SK-N-SH treated with all-trans-retinoic acid at 6 μM for 48 hours (cell line): ENCODE results near the gene UBN2.

Experiments
- ATAC-seq: fragments of 200-7000 bp; cut with Tn5 transposase; 3 replicates; pipeline ENCODE4 v1.9.1; 2020; ENCODE audit warnings: mild to moderate bottlenecking, moderate library complexity
- ARNTL ChIP-seq: fragments of 450-650 bp; formaldehyde crosslinking; IDR thresholded peaks from 2 replicates; pipeline ENCODE4 v1.5.0; 2020; ENCODE audit warnings: low read depth, mild to moderate bottlenecking, moderate library complexity, borderline replicate concordance
- BACH2 ChIP-seq: fragments of 250-450 bp; sonication (Bioruptor Pico); IDR thresholded peaks from 2 replicates; pipeline ENCODE4 v1.9.0; 2021; ENCODE audit warnings: mild to moderate bottlenecking, borderline replicate concordance
- CREB5 ChIP-seq: fragments of 250-450 bp; sonication (Bioruptor Pico); IDR thresholded peaks from 2 replicates; pipeline ENCODE4 v1.5.1; 2020; ENCODE audit warnings: low read depth, mild to moderate bottlenecking, moderate library complexity
- CSDC2 ChIP-seq: fragments of 250-450 bp; sonication (Bioruptor Pico); IDR thresholded peaks from 2 replicates; pipeline ENCODE4 v1.5.0; 2020; ENCODE audit warnings: mild to moderate bottlenecking, moderate library complexity
- CSRNP3 ChIP-seq: fragments of 250-450 bp; sonication (Bioruptor Pico); IDR thresholded peaks from 2 replicates; pipeline ENCODE4 v1.5.1; 2021; ENCODE audit warnings: mild to moderate bottlenecking, moderate library complexity
- ESRRG ChIP-seq: fragments of 250-450 bp; sonication (Bioruptor Pico); IDR thresholded peaks from 2 replicates; pipeline ENCODE4 v1.6.1; 2021; ENCODE audit warnings: mild to moderate bottlenecking
- GLIS3 ChIP-seq: fragments of 250-450 bp; sonication (Bioruptor Pico); IDR thresholded peaks from 2 replicates; pipeline ENCODE4 v1.5.0; 2020; ENCODE audit warnings: mild to moderate bottlenecking, moderate library complexity
- ISL1 ChIP-seq: fragments of 250-450 bp; sonication (Bioruptor Pico); IDR thresholded peaks from 2 replicates; pipeline ENCODE4 v2.1.2; 2022; ENCODE audit warnings: mild to moderate bottlenecking, moderate library complexity
- OSR1 ChIP-seq: fragments of 250-450 bp; sonication (Bioruptor Pico); IDR thresholded peaks from 2 replicates; pipeline ENCODE4 v1.8.0; 2022; ENCODE audit warnings: moderate library complexity, mild to moderate bottlenecking, inconsistent platforms
- POU6F1 ChIP-seq: fragments of 250-450 bp; sonication (Bioruptor Pico); IDR thresholded peaks from 2 replicates; pipeline ENCODE4 v1.8.0; 2021; ENCODE audit warnings: low read depth, mild to moderate bottlenecking, moderate library complexity, borderline replicate concordance
- PPARA ChIP-seq: fragments of 250-450 bp; sonication (Bioruptor Pico); IDR thresholded peaks from 2 replicates; pipeline ENCODE4 v1.5.0; 2020; ENCODE audit warnings: mild to moderate bottlenecking, borderline replicate concordance
- RARB ChIP-seq: fragments of 250-450 bp; sonication (Bioruptor Pico); IDR thresholded peaks from 2 replicates; pipeline ENCODE4 v1.8.0; 2021; ENCODE audit warnings: mild to moderate bottlenecking, moderate library complexity
- TCF4 ChIP-seq: fragments of 250-450 bp; sonication (Bioruptor Pico); IDR thresholded peaks from 2 replicates; pipeline ENCODE4 v1.8.0; 2021; ENCODE audit warnings: mild to moderate bottlenecking, moderate library complexity, borderline replicate concordance
- TOX ChIP-seq: fragments of 250-450 bp; sonication (Bioruptor Pico); IDR thresholded peaks from 2 replicates; pipeline ENCODE4 v1.8.0; 2021; ENCODE audit warnings: mild to moderate bottlenecking, moderate library complexity, borderline replicate concordance
- TSHZ2 ChIP-seq: fragments of 250-450 bp; sonication (Bioruptor Pico); IDR thresholded peaks from 2 replicates; pipeline ENCODE4 v1.5.0; 2020; ENCODE audit warnings: mild to moderate bottlenecking, moderate library complexity
- ZC3H10 ChIP-seq: fragments of 250-450 bp; sonication (Bioruptor Pico); IDR thresholded peaks from 2 replicates; pipeline ENCODE4 v1.5.1; 2021; ENCODE audit warnings: mild to moderate bottlenecking, moderate library complexity
- ZFP3 ChIP-seq: fragments of 250-450 bp; sonication (Bioruptor Pico); IDR thresholded peaks from 2 replicates; pipeline ENCODE4 v1.5.0; 2020; ENCODE audit warnings: mild to moderate bottlenecking, moderate library complexity
- ZFP30 ChIP-seq: fragments of 450-650 bp; formaldehyde crosslinking; IDR thresholded peaks from 2 replicates; pipeline ENCODE4 v1.5.0; 2022; ENCODE audit warnings: mild to moderate bottlenecking, moderate library complexity
- ZNF565 ChIP-seq: fragments of 450-650 bp; formaldehyde crosslinking; conservative IDR thresholded peaks from 2 replicates; pipeline ENCODE4 v1.5.0; 2020; ENCODE audit warnings: low read depth, mild to moderate bottlenecking, moderate library complexity
- ZNF70 ChIP-seq: fragments of 450-650 bp; formaldehyde crosslinking; IDR thresholded peaks from 2 replicates; pipeline ENCODE4 v1.5.0; 2020; ENCODE audit warnings: mild to moderate bottlenecking, moderate library complexity
- ZNF8 ChIP-seq: fragments of 450-650 bp; formaldehyde crosslinking; IDR thresholded peaks from 2 replicates; pipeline ENCODE4 v1.5.0; 2020; ENCODE audit warnings: mild to moderate bottlenecking, moderate library complexity

Gene UBN2

GRCh38 chr7:139345042-139345441 is 114.0 kb downstream of the UBN2 start:
- no peak for TF ChIP-seq TCF4 (CRISPR knock-in tag)
- no peak for TF ChIP-seq POU6F1 (CRISPR knock-in tag)
- no peak for TF ChIP-seq ZFP30 (CRISPR knock-in tag)
- TF ChIP-seq ZC3H10 = no peak
- no peak for TF ChIP-seq TOX (CRISPR knock-in tag)
- no peak for TF ChIP-seq ZNF8 (CRISPR knock-in tag)
- no peak for TF ChIP-seq CSRNP3 (CRISPR knock-in tag)
- no peak for TF ChIP-seq BACH2 (CRISPR knock-in tag)
- no peak for TF ChIP-seq PPARA
- TF ChIP-seq CREB5 (CRISPR knock-in tag) = no peak
- TF ChIP-seq RARB (CRISPR knock-in tag) = no peak
- TF ChIP-seq ARNTL (CRISPR knock-in tag) = no peak
- no peak for TF ChIP-seq ZNF565 (CRISPR knock-in tag)
- no peak for TF ChIP-seq ISL1 (CRISPR knock-in tag)
- no peak for TF ChIP-seq ZFP3 (CRISPR knock-in tag)
- TF ChIP-seq OSR1 (CRISPR knock-in tag) = no peak
- no peak for TF ChIP-seq GLIS3 (CRISPR knock-in tag)
- no peak for TF ChIP-seq TSHZ2
- no peak for TF ChIP-seq ZNF70 (CRISPR knock-in tag)
- TF ChIP-seq ESRRG = no peak
- no peak for ATAC-seq

DNA sequence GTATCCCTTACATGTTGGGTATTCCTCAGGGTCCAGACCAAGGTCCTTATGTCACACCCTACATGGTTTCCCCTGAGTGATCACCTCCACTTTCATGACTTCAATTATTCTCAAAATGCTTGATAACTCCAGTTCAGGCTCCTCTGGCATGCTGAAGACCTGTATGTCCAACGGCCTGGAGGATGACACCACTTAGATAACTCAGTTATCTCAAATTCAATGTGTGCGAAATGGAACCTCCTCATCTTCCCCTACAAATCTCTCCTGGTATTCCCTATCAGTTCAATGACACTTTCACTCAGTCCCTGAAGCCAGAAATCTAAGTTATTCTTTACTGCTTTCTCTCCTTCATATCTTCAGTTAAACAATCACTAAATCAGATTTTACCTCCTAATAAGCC is 120.0 kb downstream of the UBN2 start:
- no peak for TF ChIP-seq ESRRG
- no peak for TF ChIP-seq ZNF70 (CRISPR knock-in tag)
- no peak for TF ChIP-seq POU6F1 (CRISPR knock-in tag)
- no peak for TF ChIP-seq TCF4 (CRISPR knock-in tag)
- ATAC-seq = no peak

GRCh38 chr7:139354729-139355128 is 123.7 kb downstream of the UBN2 start:
- no peak for ATAC-seq
- TF ChIP-seq ARNTL (CRISPR knock-in tag) (no peak), ZFP3 (CRISPR knock-in tag) (no peak), ZNF8 (CRISPR knock-in tag) (no peak), CSDC2 (no peak), BACH2 (CRISPR knock-in tag) (no peak), PPARA (no peak)

DNA sequence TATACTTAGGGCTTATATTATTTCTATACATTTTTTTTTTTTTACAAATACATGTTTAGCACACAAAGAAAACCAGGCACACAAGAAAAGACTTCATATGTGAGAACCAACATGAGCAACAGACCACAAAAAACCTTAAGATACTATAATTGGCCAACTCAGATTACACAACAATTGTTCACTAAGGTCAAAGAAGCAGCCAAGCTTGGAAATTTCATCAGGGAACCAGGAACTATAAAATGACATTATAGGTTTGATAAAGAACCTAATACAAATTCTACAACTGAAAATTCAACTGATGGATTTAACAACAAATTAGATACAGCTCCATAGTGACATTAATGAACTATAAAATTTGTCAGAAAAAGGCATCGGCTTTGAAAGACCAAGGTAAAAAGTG is 124.3 kb downstream of the UBN2 start:
- ATAC-seq = no peak
- TF ChIP-seq ZC3H10 (no peak), OSR1 (CRISPR knock-in tag) (no peak), ZNF8 (CRISPR knock-in tag) (no peak), ESRRG (no peak), GLIS3 (CRISPR knock-in tag) (no peak), CSRNP3 (CRISPR knock-in tag) (no peak), ZNF70 (CRISPR knock-in tag) (no peak), ARNTL (CRISPR knock-in tag) (no peak), TSHZ2 (no peak), ZFP30 (CRISPR knock-in tag) (no peak), ZFP3 (CRISPR knock-in tag) (no peak), PPARA (no peak), BACH2 (CRISPR knock-in tag) (no peak), CSDC2 (no peak), TOX (CRISPR knock-in tag) (no peak)
